HuH-7 (cell line): Measurements from ENCODE around the gene CDC42BPA.
"Not testable (repeated sequence)": the region's sequence is repeated elsewhere in the genome, so short reads cannot be mapped to it uniquely, and the experiment has no call there.

Experiments used
- DNase-seq: peaks from one replicate; pipeline ENCODE4 v3.0.0; 2011; ENCODE audit warnings: low spot score

CDC42BPA gene

GRCh38 chr1:227192163-227192562 is 126.1 kb downstream of the CDC42BPA start:
- no peak for DNase-seq

- DNase-seq = no peak
Measured at GRCh38 chr1:227191607-227192006, 126.7 kb downstream of the CDC42BPA start.

DNA sequence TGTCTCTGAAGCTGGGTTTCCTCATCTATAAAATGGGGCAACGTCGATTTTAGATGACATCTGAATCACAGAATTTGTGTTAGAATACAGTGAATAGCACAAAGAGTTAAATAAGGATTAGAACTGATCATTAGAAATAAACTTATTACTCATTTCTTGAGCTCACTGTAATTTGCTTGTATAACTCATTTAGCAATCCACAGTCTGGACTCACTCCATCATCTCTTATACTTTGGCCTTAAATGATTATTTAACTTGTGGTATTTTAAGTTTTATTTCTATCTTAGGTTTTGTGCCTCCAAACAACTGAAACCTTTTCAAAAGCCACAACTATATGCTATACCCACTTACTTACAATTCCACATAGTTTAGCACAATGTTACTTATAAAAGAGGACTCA is 128.0 kb downstream of the CDC42BPA start:
- DNase-seq = no peak

DNA sequence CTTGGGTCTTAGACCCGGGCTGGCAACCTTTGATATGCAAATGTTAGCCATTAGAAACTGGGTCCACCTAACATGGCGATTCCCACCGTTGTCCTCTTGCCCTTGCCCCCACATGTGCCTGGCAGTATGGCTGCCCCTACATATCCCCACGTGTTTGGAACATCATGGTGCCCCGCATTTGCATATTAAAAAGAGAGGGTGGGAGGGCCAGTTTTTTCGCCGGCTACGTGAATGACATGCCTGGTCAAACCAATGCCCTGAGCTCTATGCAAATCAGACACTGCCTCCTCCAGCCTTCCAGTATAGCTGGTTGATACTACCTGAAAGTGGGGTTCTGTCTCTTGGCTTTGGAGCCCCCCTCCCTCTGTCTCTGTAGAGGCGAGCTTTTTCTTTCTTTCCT is 133.0 kb downstream of the CDC42BPA start:
- no peak for DNase-seq

GRCh38 chr1:227182012-227182411 is 136.3 kb downstream of the CDC42BPA start:
- no peak for DNase-seq

DNA sequence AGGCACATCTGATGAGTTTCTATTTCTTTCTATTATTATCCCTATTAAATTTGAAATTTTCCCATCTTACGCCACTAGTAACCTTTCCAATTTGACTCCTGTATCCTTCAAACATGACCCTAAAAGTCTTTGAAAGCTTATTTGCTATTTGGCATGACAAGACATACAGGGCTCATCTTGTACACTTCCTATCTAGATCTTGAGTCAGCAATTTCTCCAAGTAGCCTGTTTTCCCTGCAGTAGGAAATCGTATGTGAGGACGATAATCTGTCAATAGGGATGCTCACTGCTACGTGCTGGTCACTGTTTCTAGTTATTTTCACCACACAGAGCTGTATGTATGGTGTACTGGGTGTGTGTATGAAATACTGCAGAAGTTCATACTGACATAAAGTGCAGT is 142.7 kb downstream of the CDC42BPA start:
- DNase-seq = no peak

DNA sequence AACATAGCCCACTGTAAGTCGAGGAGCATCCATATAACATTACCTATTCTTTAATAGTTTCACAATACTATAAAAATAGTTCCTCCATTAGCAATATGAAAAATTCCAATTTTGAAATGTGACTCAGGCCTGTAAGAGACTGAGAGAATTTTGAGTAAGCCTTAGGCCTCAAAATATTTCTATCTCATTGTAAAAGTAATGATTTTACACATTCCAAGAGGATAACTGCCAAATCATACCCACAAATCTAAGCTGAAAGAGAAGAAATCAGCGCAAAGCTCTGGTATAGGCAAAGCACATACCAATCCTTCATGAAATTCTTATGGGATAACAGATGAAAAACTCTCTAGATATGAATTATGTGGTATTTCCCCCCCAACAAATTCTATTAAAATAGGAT is 144.1 kb downstream of the CDC42BPA start:
- DNase-seq = no peak

- no peak for DNase-seq
Measured at GRCh38 chr1:227170361-227171166, 147.7 kb downstream of the CDC42BPA start.

GRCh38 chr1:227169343-227169742 is 148.9 kb downstream of the CDC42BPA start:
- DNase-seq = no peak

DNA sequence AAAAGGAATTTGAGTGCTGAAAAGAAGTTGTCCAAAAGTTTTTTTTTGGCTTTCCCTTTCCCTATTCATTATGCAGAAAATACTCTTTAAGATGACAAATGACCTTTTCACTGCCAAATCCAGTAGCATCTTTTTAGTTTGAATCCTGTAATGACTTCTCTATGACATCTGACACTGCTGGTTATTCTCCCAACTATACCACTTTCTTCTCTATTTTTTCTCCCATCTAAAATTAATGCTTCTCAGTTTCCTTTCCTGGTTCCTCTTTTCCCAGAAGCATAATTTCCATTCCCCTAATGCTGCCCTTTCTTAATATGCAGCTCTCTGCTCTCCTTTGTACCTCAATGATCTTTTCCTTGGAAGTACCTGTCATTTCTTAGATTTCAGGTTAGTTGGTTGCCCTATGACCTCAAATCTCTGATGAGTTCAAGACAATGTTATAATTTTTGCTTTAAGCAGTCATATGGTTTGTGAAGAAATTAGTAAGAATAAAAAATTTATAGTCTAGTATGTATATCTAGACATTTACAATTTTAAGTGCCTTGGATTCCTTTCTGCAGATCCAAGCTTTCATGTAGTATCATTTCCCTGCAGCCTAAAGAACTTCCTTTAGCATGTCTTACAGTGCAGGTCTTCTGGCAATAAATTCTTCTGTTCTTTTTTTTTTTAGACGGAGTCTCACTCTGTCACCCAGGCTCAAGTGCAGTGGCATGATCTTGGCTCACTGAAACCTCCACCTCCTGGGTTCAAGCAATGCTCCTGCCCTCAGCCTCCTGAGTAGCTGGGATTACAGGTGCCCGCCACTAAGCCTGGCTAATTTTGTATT is 150.8 kb downstream of the CDC42BPA start:
- no peak for DNase-seq

GRCh38 chr1:227166559-227166958 is 151.7 kb downstream of the CDC42BPA start:
- no peak for DNase-seq

DNA sequence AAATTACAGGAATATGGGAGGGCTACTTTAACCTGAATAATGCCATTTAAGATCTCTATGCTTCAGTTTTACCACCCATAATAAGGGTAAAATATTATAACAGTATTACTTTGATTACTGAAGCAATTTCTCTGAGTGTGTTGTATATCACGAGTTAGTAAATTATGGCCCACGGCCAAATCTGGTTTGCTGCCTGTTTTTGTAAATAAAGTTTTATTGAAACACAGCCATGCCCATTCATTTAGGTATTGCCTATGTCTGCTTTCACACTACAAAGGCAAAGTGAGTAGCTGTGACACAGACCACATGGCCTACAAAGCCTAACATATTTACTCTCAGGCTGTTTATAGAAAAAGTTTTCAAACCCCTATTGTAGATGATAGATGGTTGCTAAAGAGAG is 156.8 kb downstream of the CDC42BPA start:
- no peak for DNase-seq

GRCh38 chr1:227156520-227156919 is 161.8 kb downstream of the CDC42BPA start:
- DNase-seq = no peak

DNA sequence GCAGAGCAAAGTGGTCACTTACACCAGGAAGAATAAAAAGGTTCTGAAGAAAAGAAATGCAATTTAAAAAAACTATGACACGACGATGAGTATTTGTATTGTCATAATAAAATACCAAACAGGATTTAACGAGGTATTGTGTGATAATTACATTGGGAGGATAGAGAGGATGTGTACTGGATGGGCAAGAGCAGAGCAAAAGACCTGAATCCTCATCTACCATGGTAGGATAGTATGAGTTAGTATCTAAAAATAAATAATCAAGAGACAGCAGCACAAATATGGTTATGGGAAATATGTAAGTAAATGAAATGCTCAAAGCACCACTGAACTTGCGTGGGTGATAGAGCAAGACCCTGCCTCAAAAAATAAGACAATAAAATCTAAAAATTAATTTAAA is 162.6 kb downstream of the CDC42BPA start:
- no peak for DNase-seq

- DNase-seq = no peak
Measured at GRCh38 chr1:227155004-227155403, 163.3 kb downstream of the CDC42BPA start.

- DNase-seq = no peak
Measured at GRCh38 chr1:227152525-227152924, 165.8 kb downstream of the CDC42BPA start.

DNA sequence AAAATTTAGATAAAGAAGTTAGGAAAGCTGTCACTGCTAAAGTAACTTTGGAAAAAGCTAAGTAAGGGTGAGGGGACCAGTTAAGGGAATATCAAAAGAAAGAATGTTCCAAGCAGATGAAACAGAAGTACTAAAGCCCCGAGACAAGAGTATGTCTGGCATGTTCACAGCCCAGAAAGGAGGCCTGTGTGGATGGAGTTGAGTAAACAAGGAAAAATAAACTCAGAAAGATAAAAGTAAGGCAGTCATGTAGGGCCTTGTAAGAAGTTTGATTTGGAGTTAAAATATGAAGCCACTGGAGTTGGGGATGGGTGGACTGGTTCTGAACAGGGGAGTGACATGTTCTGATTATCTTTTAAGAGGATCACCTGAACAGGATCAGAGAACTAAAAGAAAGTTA is 177.9 kb downstream of the CDC42BPA start:
- no peak for DNase-seq

GRCh38 chr1:227136210-227136820 is 182.0 kb downstream of the CDC42BPA start:
- no peak for DNase-seq

GRCh38 chr1:227134686-227135314 is 183.5 kb downstream of the CDC42BPA start:
- DNase-seq = no peak

GRCh38 chr1:227132695-227133094 is 185.6 kb downstream of the CDC42BPA start:
- DNase-seq = not testable (repeated sequence)

GRCh38 chr1:227131193-227131592 is 187.1 kb downstream of the CDC42BPA start:
- DNase-seq = peak; percentile 35

DNA sequence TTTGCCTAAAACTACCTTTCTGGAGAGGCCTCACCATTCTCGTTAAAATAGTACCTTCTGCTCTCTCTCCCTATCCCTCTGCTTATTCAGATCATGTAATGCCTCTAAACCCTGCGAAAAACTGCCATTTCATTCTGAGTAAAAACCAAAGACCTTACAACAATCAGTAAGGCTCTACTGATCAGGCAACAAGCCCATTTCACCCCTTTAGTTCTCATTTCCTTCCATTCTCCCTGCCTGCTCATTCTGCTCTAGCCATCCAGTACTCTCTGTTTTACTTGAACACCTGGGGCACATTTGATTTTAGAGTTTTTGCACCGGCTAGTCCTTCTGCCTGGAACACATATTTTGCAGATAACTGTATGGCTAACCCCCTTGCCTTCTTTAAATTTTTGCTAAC is 190.4 kb downstream of the CDC42BPA start:
- no peak for DNase-seq
